H1 (cell line): Measurements from ENCODE around the gene SYNJ2. TPM values are rescaled to one million over a fixed set of nuclear protein-coding genes. Genes with fewer than 3 reads are reported as not detected.

Experiments
- CTCF ChIA-PET: fragments of 300-600 bp; sonication (Branson Sonifier 250); formaldehyde crosslinking; loops from one replicate; lab custom pipeline; 2021; ENCODE audit not compliant: partially characterized antibody; lab: Charles Lee
- POLR2A ChIA-PET: fragments of 300-600 bp; sonication (Branson Sonifier 250); formaldehyde crosslinking; loops from one replicate; lab custom pipeline; 2021; ENCODE audit warnings: inconsistent platforms; ENCODE audit not compliant: partially characterized antibody; lab: Charles Lee
- DNase-seq, 2 experiments: peaks; one replicate each; pipeline versions ENCODE4 v3.0.0 to v3.0.0-alpha.2; 2010 to 2022; ENCODE audit warnings: low spot score in 2 of 2, low read depth in 1 of 2, mixed read lengths in 1 of 2
- FAIRE-seq: peaks from 2 replicates; lab custom pipeline; 2011; peaks lifted over from hg19 to GRCh38; lab: Jason Lieb, UNC
- H2AFZ ChIP-seq: 2 replicates; pipeline ENCODE4 v1.8.1; 2012; ENCODE audit warnings: low read length, inconsistent platforms
- H2AK5ac ChIP-seq: 2 replicates; pipeline ENCODE4 v1.6.1; 2013; ENCODE audit warnings: low read depth, low read length
- H2BK120ac ChIP-seq: replicated peaks from 2 replicates; pipeline ENCODE3; 2013; ENCODE audit warnings: low read depth, low read length, inconsistent platforms
- H2BK12ac ChIP-seq: 2 replicates; pipeline ENCODE4 v1.6.1; 2013; ENCODE audit warnings: low read depth, low read length
- H2BK15ac ChIP-seq: 2 replicates; pipeline ENCODE4 v1.6.1; 2013; ENCODE audit warnings: low read length
- H2BK20ac ChIP-seq: 2 replicates; pipeline ENCODE4 v1.6.1; 2013; ENCODE audit warnings: low read length
- H2BK5ac ChIP-seq: 2 replicates; pipeline ENCODE4 v1.6.1; 2013; ENCODE audit warnings: low read depth, low read length
- H3K14ac ChIP-seq: 2 replicates; pipeline ENCODE4 v1.6.1; 2013; ENCODE audit warnings: inconsistent platforms; ENCODE audit not compliant: insufficient read length
- H3K18ac ChIP-seq: 2 replicates; pipeline ENCODE4 v1.6.1; 2013; ENCODE audit warnings: low read length; ENCODE audit errors: extremely low read depth
- H3K23ac ChIP-seq: 2 replicates; pipeline ENCODE4 v1.6.1; 2013; ENCODE audit warnings: inconsistent platforms; ENCODE audit not compliant: insufficient read length
- H3K23me2 ChIP-seq: 2 replicates; pipeline ENCODE4 v1.6.1; 2013; ENCODE audit warnings: low read depth, low read length
- H3K27ac ChIP-seq: 2 replicates; pipeline ENCODE4 v1.6.1; 2011; ENCODE audit warnings: low read depth, low read length, inconsistent platforms
- H3K27me3 ChIP-seq, 4 experiments: replicated peaks in 1 of 4; 1 replicate in 1 of 4; 2 replicates in 3 of 4; pipeline versions ENCODE4 v1.6.1 to v1.8.1; 2011 to 2013; ENCODE audit warnings: low read length in 3 of 4, mild to moderate bottlenecking in 3 of 4, inconsistent platforms in 2 of 4, mixed read lengths in 2 of 4, moderate library complexity in 1 of 4; ENCODE audit not compliant: control insufficient read depth in 3 of 4, insufficient read depth in 3 of 4; ENCODE audit errors: extremely low read depth in 1 of 4
- H3K36me3 ChIP-seq, 4 experiments: 2 replicates each; pipeline versions ENCODE4 v1.6.1 to v1.8.1; 2011 to 2013; ENCODE audit warnings: mild to moderate bottlenecking in 4 of 4, low read length in 3 of 4, moderate library complexity in 2 of 4, control low read depth in 1 of 4, inconsistent platforms in 1 of 4; ENCODE audit not compliant: insufficient read depth in 4 of 4, control insufficient read depth in 2 of 4
- H3K4ac ChIP-seq: replicated peaks from 2 replicates; pipeline ENCODE3; 2013; ENCODE audit warnings: low read length, low read depth, mixed read lengths, inconsistent platforms; ENCODE audit not compliant: insufficient read length
- H3K4me1 ChIP-seq, 4 experiments: replicated peaks in 1 of 4; 1 replicate in 1 of 4; 2 replicates in 3 of 4; pipeline versions ENCODE4 v1.6.1 to v1.8.1; 2011 to 2013; ENCODE audit warnings: low read length in 3 of 4, inconsistent platforms in 2 of 4, mixed read lengths in 1 of 4; ENCODE audit not compliant: insufficient read depth in 4 of 4, control insufficient read depth in 3 of 4
- H3K4me2 ChIP-seq, 2 experiments: 2 replicates each; pipeline versions ENCODE4 v1.6.1 to v1.8.1; 2011 to 2013; ENCODE audit warnings: low read depth in 2 of 2, low read length in 2 of 2, control low read depth in 1 of 2, inconsistent platforms in 1 of 2, mild to moderate bottlenecking in 1 of 2; ENCODE audit not compliant: insufficient read depth in 1 of 2
- H3K4me3 ChIP-seq, 4 experiments: fragments of 200-600, 300-600 bp in 1 of 4; sonication (generic), shearing (Covaris generic), sonication (Bioruptor Twin) in 1 of 4; 2 replicates each; pipeline versions ENCODE4 v1.5.1 to v1.8.1; 2011 to 2016; ENCODE audit warnings: low read length in 4 of 4, low read depth in 3 of 4, control low read depth in 2 of 4, inconsistent platforms in 2 of 4, mild to moderate bottlenecking in 2 of 4, mixed read lengths in 1 of 4, moderate library complexity in 1 of 4; ENCODE audit not compliant: insufficient read depth in 2 of 4; ENCODE audit errors: extremely low read depth in 1 of 4
- H3K56ac ChIP-seq: replicated peaks from 2 replicates; pipeline ENCODE3; 2013; ENCODE audit warnings: low read depth, mild to moderate bottlenecking, mixed read lengths, low read length, inconsistent platforms; ENCODE audit not compliant: insufficient read length
- H3K79me1 ChIP-seq: 2 replicates; pipeline ENCODE4 v1.6.1; 2013; ENCODE audit warnings: low read depth, low read length, control low read depth
- H3K79me2 ChIP-seq, 2 experiments: 2 replicates each; pipeline versions ENCODE4 v1.6.1 to v1.8.1; 2012 to 2013; ENCODE audit warnings: low read length in 2 of 2, mild to moderate bottlenecking in 2 of 2, inconsistent platforms in 1 of 2; ENCODE audit not compliant: insufficient read depth in 2 of 2, control insufficient read depth in 1 of 2
- H3K9ac ChIP-seq, 4 experiments: replicated peaks in 1 of 4; 1 replicate in 1 of 4; 2 replicates in 3 of 4; pipeline versions ENCODE4 v1.6.1 to v1.8.1; 2011 to 2013; ENCODE audit warnings: low read depth in 3 of 4, low read length in 3 of 4, control low read depth in 2 of 4, mild to moderate bottlenecking in 2 of 4, moderate library complexity in 2 of 4, inconsistent platforms in 1 of 4; ENCODE audit errors: extremely low read depth in 1 of 4
- H3K9me3 ChIP-seq, 2 experiments: 2 replicates each; pipeline versions ENCODE4 v1.6.1 to v1.8.1; 2012 to 2013; ENCODE audit warnings: mild to moderate bottlenecking in 2 of 2, moderate library complexity in 2 of 2, control low read depth in 1 of 2, inconsistent platforms in 1 of 2, low read depth in 1 of 2, low read length in 1 of 2, mixed read lengths in 1 of 2; ENCODE audit not compliant: insufficient read depth in 2 of 2
- H4K20me1 ChIP-seq, 2 experiments: replicated peaks in 1 of 2; 2 replicates each; pipeline versions ENCODE3 to v1.8.1; 2011 to 2013; ENCODE audit warnings: inconsistent platforms in 2 of 2, low read length in 2 of 2, mild to moderate bottlenecking in 1 of 2; ENCODE audit not compliant: insufficient read depth in 2 of 2, control insufficient read depth in 1 of 2
- H4K5ac ChIP-seq: 2 replicates; pipeline ENCODE4 v1.6.1; 2013; ENCODE audit warnings: low read length, low read depth, mixed read lengths, inconsistent platforms; ENCODE audit not compliant: insufficient read length
- H4K8ac ChIP-seq: 2 replicates; pipeline ENCODE4 v1.8.0; 2013; ENCODE audit warnings: mild to moderate bottlenecking, moderate library complexity, low read length, inconsistent platforms; ENCODE audit not compliant: insufficient read depth; ENCODE audit errors: extremely low read depth
- H4K91ac ChIP-seq: replicated peaks from 2 replicates; pipeline ENCODE3; 2013; ENCODE audit warnings: low read length, mixed read lengths, inconsistent platforms; ENCODE audit not compliant: insufficient read length
- CREB1 ChIP-seq: IDR thresholded peaks from 2 replicates; pipeline ENCODE4 v1.6.1; 2012; ENCODE audit warnings: inconsistent platforms
- EGR1 ChIP-seq: IDR thresholded peaks from 2 replicates; pipeline ENCODE4 v1.6.1; 2011; ENCODE audit warnings: low read depth, low read length, borderline replicate concordance
- POLR2AphosphoS5 ChIP-seq: IDR thresholded peaks from 2 replicates; pipeline ENCODE4 v1.6.1; 2011; ENCODE audit warnings: low read depth, low read length
- WGBS, 2 experiments: shearing (Covaris generic) in 1 of 2; methylation state at CpG; one replicate each; pipeline versions ENCODE4 v1.1.6 to v1.1.7; 2013 to 2015; ENCODE audit warnings: low lambda C conversion rate in 2 of 2, mixed read lengths in 2 of 2, inconsistent platforms in 1 of 2, low coverage in 1 of 2, missing lambda C conversion rate in 1 of 2; ENCODE audit not compliant: insufficient replicate concordance in 2 of 2, insufficient coverage in 1 of 2, insufficient read length in 1 of 2; ENCODE audit errors: extremely low coverage in 1 of 2, missing lambda C conversion rate in 1 of 2; 5-methylcytosine and 5-hydroxymethylcytosine counted together
- polyA plus RNA-seq, 7 experiments: library from polyadenylated mRNA; depleted of rRNA in 3 of 7; stranded (reverse) in 5 of 7; unstranded in 2 of 7; fragments of >200 nt in 5 of 7; fragments of 200-250 nt in 2 of 7; gene quantifications; 1 replicate in 5 of 7; 2 replicates in 1 of 7; 4 replicates in 1 of 7; pipeline versions ENCODE4 v1.2.1 to v1.2.3, GENCODE V29; 2011 to 2013; ENCODE audit warnings: missing spikeins in 2 of 7, mixed read lengths in 2 of 7
- total RNA-seq: library from RNA; stranded (reverse); fragmentation: NEBNext Ultra II Directional; extraction: Animal tissue kit (Norgen Biotek cat#: 25700); gene quantifications from 2 replicates; pipeline ENCODE4 v1.2.1, GENCODE V29; 2021

Gene SYNJ2
- total and polyA plus RNA-seq, 2 of the 8 experiments (the other 6 are each of a cell fraction or from before 2014, with no cell fraction given), result 3.7 to 13.9 TPM

GRCh38 chr6:158056355-158056754, 74.7 kb downstream of the SYNJ2 start:
- Histone ChIP-seq H3K14ac (no peak overlapping the region), H3K4me3 (no peak overlapping the region), H3K27ac (no peak overlapping the region), H3K9ac (no peak overlapping the region), H2AK5ac (no peak overlapping the region), H3K4me2 (no peak overlapping the region), H2BK12ac (no peak overlapping the region), H3K9me3 (no peaks in the 10 kb centered on the region), H2AFZ (no peak overlapping the region), H3K23ac (no peak overlapping the region), H3K36me3 (no peaks in the 10 kb centered on the region), H3K56ac (no peak overlapping the region), H2BK5ac (no peak overlapping the region), H3K27me3 (no peaks in the 10 kb centered on the region), H2BK120ac (no peak overlapping the region), H3K18ac (no peak overlapping the region), H4K5ac (no peak overlapping the region), H3K79me1 (no peaks in the 10 kb centered on the region), H2BK20ac (no peak overlapping the region), H3K23me2 (peaks cover 9% of the 10 kb centered on the region; the same call in 1 of the 2 replicates), H3K4ac (no peak overlapping the region), H4K91ac (no peak overlapping the region), H4K20me1 (peaks cover 0 to 2% of the 10 kb centered on the region in 2 experiments), H4K8ac (no peak overlapping the region), H3K4me1 (peaks cover 0 to 5% (median 0%) of the 10 kb centered on the region in 4 experiments; a peak in 1 of 7 replicates), H3K79me2 (no peaks in the 10 kb centered on the region), H2BK15ac (no peak overlapping the region)
- TF ChIP-seq CREB1 (no peak), EGR1 (no peak), POLR2AphosphoS5 (no peak)
- WGBS, 2 experiments, result 85% methylated on average over 9 of the region's 9 CpGs; no CpG with 5 or more reads in 1 of the 2 experiments
- ChIA-PET POLR2A (no interaction called here), CTCF (interaction anchor here (2.1 kb wide), 1 partner anchor 14 kb away, joined by 7 read pairs; no protein-coding TSS in a partner anchor)
- DNase-seq (no peak), FAIRE-seq (no peak)
